GM23338 (cell line): ENCODE measurements around the gene CHST2. TPM values are rescaled to one million over a fixed set of nuclear protein-coding genes. Genes with fewer than 3 reads are reported as not detected.

Experiments used
- ATAC-seq: fragments of 200-7000 bp; cut with Tn5 transposase; 3 replicates; pipeline ENCODE4 v1.9.1; 2020
- DNase-seq: peaks from one replicate; pipeline ENCODE4 v3.0.0-alpha.2; 2015; ENCODE audit warnings: low spot score
- H2AFZ ChIP-seq: fragments of 200-600 bp; sonication (generic); 2 replicates; pipeline ENCODE4 v1.8.0; 2016; ENCODE audit warnings: antibody characterized with exemption, mild to moderate bottlenecking, moderate library complexity
- H3F3A ChIP-seq: fragments of 200-600 bp; sonication (generic); replicated peaks from 2 replicates; pipeline ENCODE4 v1.8.0; 2017; ENCODE audit warnings: antibody characterized with exemption, mixed run types, low read depth
- H3K27ac ChIP-seq: fragments of 200-600 bp; sonication (generic); 2 replicates; pipeline ENCODE4 v1.6.1; 2016; ENCODE audit warnings: low read depth
- H3K27me3 ChIP-seq: fragments of 200-600 bp; sonication (generic); 2 replicates; pipeline ENCODE4 v1.8.0; 2016; ENCODE audit warnings: mild to moderate bottlenecking, mixed run types, moderate library complexity; ENCODE audit not compliant: insufficient read depth
- H3K36me3 ChIP-seq: fragments of 200-600 bp; sonication (generic); 2 replicates; pipeline ENCODE4 v1.8.0; 2016; ENCODE audit warnings: mild to moderate bottlenecking; ENCODE audit not compliant: insufficient read depth
- H3K4me1 ChIP-seq: fragments of 200-600 bp; sonication (generic); 2 replicates; pipeline ENCODE4 v1.8.0; 2016; ENCODE audit warnings: mild to moderate bottlenecking, moderate library complexity; ENCODE audit not compliant: insufficient read depth
- H3K4me2 ChIP-seq: fragments of 200-600 bp; sonication (generic); 2 replicates; pipeline ENCODE4 v1.7.1; 2017; ENCODE audit warnings: mixed run types
- H3K4me3 ChIP-seq: fragments of 200-600 bp; sonication (generic); 2 replicates; pipeline ENCODE4 v1.6.1; 2016; ENCODE audit warnings: mixed run types
- H3K79me2 ChIP-seq: fragments of 200-600 bp; sonication (generic); replicated peaks from 2 replicates; pipeline ENCODE4 v1.8.0; 2017; ENCODE audit warnings: mild to moderate bottlenecking; ENCODE audit not compliant: insufficient read depth
- H3K9me2 ChIP-seq: fragments of 200-600 bp; sonication (generic); 2 replicates; pipeline ENCODE4 v1.8.0; 2017; ENCODE audit not compliant: insufficient read depth
- H4K20me1 ChIP-seq: fragments of 200-600 bp; sonication (generic); replicated peaks from 2 replicates; pipeline ENCODE4 v1.8.0; 2017; ENCODE audit warnings: mild to moderate bottlenecking; ENCODE audit not compliant: insufficient read depth
- H3K27ac Mint-ChIP-seq: 2 replicates; pipeline ENCODE4 v1.8.0; 2020; ENCODE audit warnings: inconsistent platforms, mild to moderate bottlenecking, moderate library complexity, mixed read lengths
- H3K27me3 Mint-ChIP-seq: 3 replicates; pipeline ENCODE4 v1.8.0; 2022; ENCODE audit warnings: low read depth, mild to moderate bottlenecking, moderate library complexity, mixed read lengths, inconsistent platforms; ENCODE audit not compliant: insufficient read depth, poor library complexity
- H3K36me3 Mint-ChIP-seq: 3 replicates; pipeline ENCODE4 v1.8.0; 2021; ENCODE audit warnings: low read depth, mild to moderate bottlenecking, inconsistent platforms, moderate library complexity, mixed read lengths
- H3K4me1 Mint-ChIP-seq: 3 replicates; pipeline ENCODE4 v1.8.0; 2020; ENCODE audit warnings: mild to moderate bottlenecking, inconsistent platforms, mixed read lengths
- H3K4me3 Mint-ChIP-seq: 3 replicates; pipeline ENCODE4 v1.8.0; 2021; ENCODE audit warnings: moderate library complexity, mild to moderate bottlenecking, inconsistent platforms, mixed read lengths
- H3K9me3 Mint-ChIP-seq: 3 replicates; pipeline ENCODE4 v1.8.0; 2020; ENCODE audit warnings: moderate library complexity, mild to moderate bottlenecking, inconsistent platforms, mixed read lengths
- CREB1 ChIP-seq: fragments of 250-450 bp; sonication (Bioruptor Pico); IDR thresholded peaks from 2 replicates; pipeline ENCODE4 v1.5.0; 2020; ENCODE audit warnings: low read depth, mild to moderate bottlenecking, moderate library complexity
- CTCF ChIP-seq, 2 experiments: fragments of 200-600 bp in 1 of 2; sonication (generic) in 1 of 2; conservative IDR thresholded peaks; 2 replicates each; pipeline versions ENCODE4 v1.5.1 to v1.6.1; 2016 to 2017; ENCODE audit warnings: antibody characterized with exemption in 2 of 2, low read depth in 2 of 2, mild to moderate bottlenecking in 2 of 2, moderate library complexity in 1 of 2
- ETS1 ChIP-seq: IDR thresholded peaks from 2 replicates; pipeline ENCODE4 v1.6.1; 2016; ENCODE audit warnings: antibody characterized with exemption
- EZH2 ChIP-seq: fragments of 200-600 bp; sonication (generic); IDR thresholded peaks from one replicate; pipeline ENCODE4 v1.8.0; 2017; ENCODE audit warnings: antibody characterized with exemption, mild to moderate bottlenecking, low read depth; ENCODE audit not compliant: unreplicated experiment
- EZH2phosphoT487 ChIP-seq: fragments of 200-600 bp; sonication (generic); IDR thresholded peaks from one replicate; pipeline ENCODE4 v1.8.1; 2018; ENCODE audit warnings: antibody characterized with exemption; ENCODE audit not compliant: unreplicated experiment
- JUNB ChIP-seq: IDR thresholded peaks from one replicate; pipeline ENCODE4 v1.6.1; 2016; ENCODE audit warnings: antibody characterized with exemption; ENCODE audit not compliant: unreplicated experiment
- NANOG ChIP-seq: IDR thresholded peaks from 2 replicates; pipeline ENCODE4 v1.6.1; 2016; ENCODE audit warnings: antibody characterized with exemption, borderline replicate concordance
- POLR2AphosphoS5 ChIP-seq: IDR thresholded peaks from 2 replicates; pipeline ENCODE4 v1.6.1; 2016; ENCODE audit warnings: antibody characterized with exemption, low read depth
- REST ChIP-seq: IDR thresholded peaks from one replicate; pipeline ENCODE4 v1.6.1; 2018; ENCODE audit warnings: antibody characterized with exemption; ENCODE audit not compliant: unreplicated experiment
- STAT1 ChIP-seq: IDR thresholded peaks from one replicate; pipeline ENCODE4 v1.6.1; 2016; ENCODE audit warnings: antibody characterized with exemption; ENCODE audit not compliant: unreplicated experiment
- ZNF114 ChIP-seq: fragments of 250-450 bp; sonication (Bioruptor Pico); IDR thresholded peaks from 2 replicates; pipeline ENCODE4 v1.5.0; 2020; ENCODE audit warnings: mild to moderate bottlenecking, moderate library complexity
- ZNF331 ChIP-seq: fragments of 250-450 bp; sonication (Bioruptor Pico); IDR thresholded peaks from 2 replicates; pipeline ENCODE4 v1.5.0; 2020; ENCODE audit warnings: low read depth, mild to moderate bottlenecking, moderate library complexity
- polyA plus RNA-seq: library from polyadenylated mRNA; unstranded; fragments of >200 nt; fragmentation: Nextera tagmentation; extraction: Ambion mirVana; gene quantifications from 2 replicates; pipeline ENCODE4 v1.2.1, GENCODE V29; 2016
- total RNA-seq: library from RNA; depleted of rRNA; stranded (reverse); fragments of >200 nt; shearing (Covaris generic); gene quantifications from 2 replicates; pipeline ENCODE4 v1.2.3, GENCODE V29; 2014

The CHST2 gene
- total and polyA plus RNA-seq, 2 experiments from 2014 or later = 4.1 to 28.3 TPM

GRCh38 chr3:143139762-143140161, 20.2 kb downstream of the CHST2 start:
- Histone ChIP-seq H3K79me2 (no peaks in the 10 kb centered on the region), H3K27me3 (no peaks in the 10 kb centered on the region), H3K9me2 (peaks cover 6% of the 10 kb centered on the region; the same call in 1 of the 2 replicates), H3K27ac (no peak overlapping the region), H3K36me3 (no peaks in the 10 kb centered on the region), H2AFZ (no peak overlapping the region), H3K4me1 (peaks cover 9% of the 10 kb centered on the region; the same call in 1 of the 2 replicates), H4K20me1 (no peaks in the 10 kb centered on the region), H3F3A (no peaks in the 10 kb centered on the region), H3K4me2 (no peak overlapping the region), H3K4me3 (no peak overlapping the region)
- Mint-ChIP-seq H3K4me3 (no peak overlapping the region), H3K4me1 (peaks cover 11% of the 10 kb centered on the region), H3K36me3 (no peaks in the 10 kb centered on the region), H3K27me3 (peaks cover 5% of the 10 kb centered on the region), H3K9me3 (no peaks in the 10 kb centered on the region; the same call in 2 of the 3 replicates), H3K27ac (no peak overlapping the region)
- DNase-seq (no peak), ATAC-seq (no peak)
- TF ChIP-seq EZH2phosphoT487 (no peak), ZNF331 (CRISPR knock-in tag) (no peak), POLR2AphosphoS5 (no peak), REST (no peak)

- Histone ChIP-seq H3K27me3 (no peaks in the 10 kb centered on the region), H3K27ac (no peak overlapping the region), H2AFZ (no peak overlapping the region), H3K4me1 (peaks cover 2% of the 10 kb centered on the region; the same call in 1 of the 2 replicates), H3K4me3 (no peak overlapping the region), H3F3A (no peaks in the 10 kb centered on the region), H3K4me2 (no peak overlapping the region), H3K9me2 (peaks cover 7% of the 10 kb centered on the region; the same call in 1 of the 2 replicates), H3K79me2 (no peaks in the 10 kb centered on the region), H4K20me1 (no peaks in the 10 kb centered on the region), H3K36me3 (no peaks in the 10 kb centered on the region)
- H3K36me3 Mint-ChIP-seq = no peaks in the 10 kb centered on the region
- peaks cover 3% of the 10 kb centered on the region for H3K4me1 Mint-ChIP-seq
- no peak overlapping the region for H3K4me3 Mint-ChIP-seq
- no peak for DNase-seq
- H3K27me3 Mint-ChIP-seq = peaks cover 5% of the 10 kb centered on the region
- no peaks in the 10 kb centered on the region; the same call in 2 of the 3 replicates for H3K9me3 Mint-ChIP-seq
- ATAC-seq = no peak
- no peak overlapping the region for H3K27ac Mint-ChIP-seq
- TF ChIP-seq NANOG (no peak), POLR2AphosphoS5 (no peak), CTCF (conservative IDR thresholded peaks at IDR 0.05; ENCODE audit: low read depth in 2 of 2) (no peak), ZNF114 (no peak), ETS1 (no peak), CREB1 (CRISPR knock-in tag) (no peak), STAT1 (no peak), EZH2 (no peak), JUNB (no peak), EZH2phosphoT487 (no peak), ZNF331 (CRISPR knock-in tag) (no peak), REST (no peak)
Measured at GRCh38 chr3:143140550-143140949, 21.0 kb downstream of the CHST2 start.
